Heart right ventricle (tissue), 16 donors: ENCODE measurements around the gene RAB12. TPM values are rescaled to one million over a fixed set of nuclear protein-coding genes. Genes with fewer than 3 reads are reported as not detected.
"Not testable (repeated sequence)": the region's sequence is repeated elsewhere in the genome, so short reads cannot be mapped to it uniquely, and the experiment has no call there.

Experiments
- ATAC-seq, 8 donors: fragments of 200-7000 bp; cut with Tn5 transposase; one replicate each; pipeline ENCODE4 v1.9.1; 2020; ENCODE audit warnings: mild to moderate bottlenecking in 8 of 8, moderate library complexity in 8 of 8, moderate number of reproducible peaks in 1 of 8
- DNase-seq, 2 donors: peaks; one replicate each; pipeline ENCODE4 v3.0.0-alpha.2; 2020
- H3K27ac ChIP-seq, 10 donors: fragments of 200-600 bp; sonication (generic) in 2 of 10; one replicate each; pipeline versions ENCODE4 v1.5.0 to v1.8.0; 2020 to 2022; ENCODE audit warnings: mild to moderate bottlenecking in 3 of 10
- H3K27me3 ChIP-seq, 7 donors: fragments of 200-600 bp; one replicate each; pipeline ENCODE4 v1.8.0; 2021 to 2022; ENCODE audit warnings: mild to moderate bottlenecking in 2 of 7
- H3K36me3 ChIP-seq, 9 donors: fragments of 200-600 bp; sonication (generic) in 1 of 9; one replicate each; pipeline versions ENCODE4 v1.5.0 to v1.8.0; 2020 to 2022; ENCODE audit warnings: mild to moderate bottlenecking in 2 of 9
- H3K4me1 ChIP-seq, 9 donors: fragments of 200-600 bp; sonication (generic) in 1 of 9; one replicate each; pipeline versions ENCODE4 v1.5.0 to v1.8.0; 2020 to 2022; ENCODE audit warnings: mild to moderate bottlenecking in 4 of 9
- H3K4me3 ChIP-seq, 10 donors: fragments of 200-600 bp; sonication (generic) in 2 of 10; one replicate each; pipeline versions ENCODE4 v1.5.0 to v1.8.0; 2020 to 2022; ENCODE audit warnings: mild to moderate bottlenecking in 7 of 10, moderate library complexity in 2 of 10
- H3K9me3 ChIP-seq, 11 donors: fragments of 200-600 bp in 10 of 11; sonication (generic) in 2 of 11; one replicate each; pipeline versions ENCODE4 v1.5.0 to v1.8.0; 2013 to 2022; ENCODE audit warnings: mild to moderate bottlenecking in 2 of 11, control low read depth in 1 of 11, moderate library complexity in 1 of 11
- CTCF ChIP-seq, 9 donors: fragments of 200-600 bp; sonication (generic) in 2 of 9; IDR thresholded peaks; one replicate each; pipeline versions ENCODE4 v1.5.0 to v1.8.0; 2021 to 2022; ENCODE audit warnings: antibody characterized with exemption in 9 of 9, mild to moderate bottlenecking in 5 of 9, moderate library complexity in 1 of 9
- WGBS, 2 donors: extraction: QIAGEN DNeasy Blood & Tissue Kit; methylation state at CpG; one replicate each; pipeline ENCODE4 v1.1.7; 2013; ENCODE audit warnings: inconsistent platforms in 1 of 2; 5-methylcytosine and 5-hydroxymethylcytosine counted together
- intact Hi-C, 10 donors: fragments of 100-400 bp; cut with DNase I; formaldehyde crosslinking; loops; one replicate each; pipeline versions ENCODE4 v1.11.1 to v1.14.2; 2022
- polyA plus RNA-seq, 2 donors: library from polyadenylated mRNA; stranded (reverse); fragments of 200-250 nt; gene quantifications; one replicate each; pipeline ENCODE4 v1.2.3, GENCODE V29; 2013
- total RNA-seq, 10 donors: library from RNA; stranded (reverse); fragmentation: NEBNext Ultra II Directional in 3 of 10; extraction: Animal tissue kit (Norgen Biotek cat#: 25700) in 3 of 10; gene quantifications; one replicate each; pipeline versions ENCODE4 v1.2.1 to v1.2.4, GENCODE V29; 2021 to 2023
- donor health status: Arrhythmogenic right ventricular cardiomyopathy.
- donor health status: ischemic (EF 13 %, LVEDD 7.1; RV severe dilation, severe dysfunction).
- donor health status: healthy with polysubstance abuse.
- donor health status: DM: no; HTN: yes; CAD: no.
- donor health status: DM: no; HTN: no; CAD: no.
- donor health status: ischemic (EF 25% LVEDD 6.9; RV normal size, moderate dysfunction).
- donor health status: ischemic (EF 25% LVEDD 5.7; RV mildly dilated, moderate dysfunction).
- donor health status: healthy.
- donor health status: DM: yes; HTN: yes; CAD: no.
- donor health status: Ischemic cardiomyopathy.
- donor health status: ischemic (EF 35%, LVEDD 5.7; RV mildly dilated, moderate dysfunction).
- donor health status: nonischemic (EF 11% LVEDD 7.7; RV severe dilation, severe dysfunction).
- donor health status: DM: yes; HTN: yes; CAD: no.
- donor health status: PGD.
- donor health status: ischemic (EF 29% LVEDD 5.4; RV normal size, mild dysfunction).
- donor health status: nonischemic (EF 23%, LVEDD 6.1; RV moderate dilation, normal function).

RAB12 gene
- total and polyA plus RNA-seq, 12 donors: 40.8 to 121 (median 104) TPM

- no peaks in the 10 kb centered on the region for H3K9me3 ChIP-seq
- DNase-seq (no peak), ATAC-seq (no peak)
- peaks cover 0 to 10% (median 0%) of the 10 kb centered on the region in 9 donors for H3K36me3 ChIP-seq
- H3K4me1 ChIP-seq: peaks cover 5 to 86% (median 59%) of the 10 kb centered on the region in 9 donors
- WGBS, 2 donors: 76 to 87% methylated on average over 5 of the region's 5 CpGs
- no peak for TF ChIP-seq CTCF (IDR thresholded peaks at IDR 0.05)
- intact Hi-C loops: no loop called here
- H3K27me3 ChIP-seq: no peaks in the 10 kb centered on the region
- H3K27ac ChIP-seq: peak overlapping the region in 1 of 10 donors; percentile 13
- no peak overlapping the region for H3K4me3 ChIP-seq
These were observed 8.7 kb downstream of the RAB12 start for GRCh38 chr18:8617907-8618306.

- TF ChIP-seq CTCF (IDR thresholded peaks at IDR 0.05): no peak
- 77 to 95% methylated on average over 5 of the region's 5 CpGs for WGBS, 2 donors
- H3K27me3 ChIP-seq: no peaks in the 10 kb centered on the region
- DNase-seq (no peak), ATAC-seq (no peak)
- no peaks in the 10 kb centered on the region for H3K9me3 ChIP-seq
- H3K36me3 ChIP-seq: peaks cover 0 to 10% (median 0%) of the 10 kb centered on the region in 9 donors
- intact Hi-C loops: no loop called here
- H3K4me1 ChIP-seq: peaks cover 5 to 86% (median 58%) of the 10 kb centered on the region in 9 donors
- H3K27ac ChIP-seq: no peak overlapping the region
- no peak overlapping the region for H3K4me3 ChIP-seq
These were observed 9.8 kb downstream of the RAB12 start for GRCh38 chr18:8619041-8619440.

- Histone ChIP-seq H3K27me3 (no peaks in the 10 kb centered on the region), H3K9me3 (no peaks in the 10 kb centered on the region), H3K36me3 (peaks cover 0 to 16% (median 0%) of the 10 kb centered on the region in 9 donors), H3K27ac (peak overlapping the region in 1 of 10 donors; percentile 46), H3K4me1 (peaks cover 3 to 84% (median 55%) of the 10 kb centered on the region in 9 donors), H3K4me3 (no peak overlapping the region)
- intact Hi-C loops: no loop called here
- no peak for DNase-seq
- no peak for TF ChIP-seq CTCF (IDR thresholded peaks at IDR 0.05)
- no peak for ATAC-seq
- 83 to 94% methylated on average over 6 of the region's 6 CpGs for WGBS, 2 donors
These were observed 10.8 kb downstream of the RAB12 start for GRCh38 chr18:8619835-8620577.

GRCh38 chr18:8620845-8621244, 11.6 kb downstream of the RAB12 start:
- peak in 1 of 8 donors; percentile 18 for ATAC-seq
- TF ChIP-seq CTCF (IDR thresholded peaks at IDR 0.05): no peak
- Histone ChIP-seq H3K27ac (peak overlapping the region in 2 of 10 donors; percentile 7 to 46), H3K36me3 (peaks cover 0 to 24% (median 0%) of the 10 kb centered on the region in 9 donors), H3K27me3 (no peaks in the 10 kb centered on the region), H3K9me3 (no peaks in the 10 kb centered on the region), H3K4me3 (no peak overlapping the region), H3K4me1 (peaks cover 0 to 84% (median 50%) of the 10 kb centered on the region in 9 donors)
- DNase-seq: no peak
- intact Hi-C loops: no loop called here
- 46 to 56% methylated on average over 3 of the region's 3 CpGs for WGBS, 2 donors

GRCh38 chr18:8622625-8623024, 13.4 kb downstream of the RAB12 start:
- ATAC-seq, DNase-seq, intact Hi-C loops, H3K4me3 ChIP-seq, H3K27me3 ChIP-seq, H3K9me3 ChIP-seq: not testable (repeated sequence)
- Histone ChIP-seq H3K27ac (peak overlapping the region in 6 of 10 donors; percentile 64 to 86 (median 84)), H3K36me3 (peaks cover 0 to 40% (median 0%) of the 10 kb centered on the region in 9 donors), H3K4me1 (peaks cover 5 to 92% (median 44%) of the 10 kb centered on the region in 9 donors)
- WGBS, 2 donors: 90% methylated on average over 10 of the region's 10 CpGs
